ENCODE measurements around the gene CYP3A5. TPM values are rescaled to one million over a fixed set of nuclear protein-coding genes. Genes with fewer than 3 reads are reported as not detected.

CYP3A5 gene
- total and polyA plus RNA-seq, 2 of the 8 experiments (the other 6 are each of a cell fraction or from before 2014, with no cell fraction given) = 0.06 TPM; not detected in 1

DNA sequence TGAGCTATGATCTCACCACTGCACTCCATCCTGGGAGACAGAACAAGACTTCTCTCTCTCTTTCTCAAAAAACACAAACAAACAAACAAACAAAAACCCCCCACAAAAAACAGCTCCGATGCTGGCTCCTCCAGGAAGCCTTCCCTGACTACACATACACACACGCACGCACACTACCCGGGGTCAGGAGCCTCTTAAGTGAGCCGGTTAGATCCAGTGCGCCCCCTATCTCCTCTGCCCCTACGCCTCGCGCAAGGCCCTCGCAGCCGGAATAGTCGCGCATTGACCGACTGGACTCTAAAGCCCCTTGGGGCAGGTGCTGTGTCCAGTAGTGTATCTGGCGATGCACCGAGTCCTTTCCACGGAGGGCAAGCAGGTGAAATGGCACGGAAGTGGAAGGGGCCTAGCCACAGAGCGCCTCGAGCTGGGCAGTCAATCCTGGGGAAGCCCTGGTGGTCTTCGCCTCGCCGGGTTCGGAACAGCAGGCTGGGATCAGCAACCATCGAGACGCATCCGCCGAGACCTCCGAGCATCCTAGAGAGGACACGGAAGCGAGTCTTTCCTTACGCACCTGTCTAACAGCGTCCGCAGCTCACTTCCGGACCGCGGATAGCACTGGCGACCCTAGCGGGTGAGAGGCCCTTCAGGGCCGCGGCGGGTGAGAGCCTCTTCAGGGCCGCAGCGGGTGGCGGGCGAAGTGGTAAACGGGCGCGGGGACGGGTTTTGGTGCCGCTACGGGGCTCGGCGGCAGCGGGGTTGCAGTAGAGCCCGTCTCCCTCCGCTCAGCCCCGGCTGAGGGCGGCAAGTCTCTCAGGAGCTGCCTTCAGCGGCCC, 63.2 kb downstream of the CYP3A5 start, which contains the start of gene ZSCAN25 (continued):
- TF ChIP-seq, protein P1, sequence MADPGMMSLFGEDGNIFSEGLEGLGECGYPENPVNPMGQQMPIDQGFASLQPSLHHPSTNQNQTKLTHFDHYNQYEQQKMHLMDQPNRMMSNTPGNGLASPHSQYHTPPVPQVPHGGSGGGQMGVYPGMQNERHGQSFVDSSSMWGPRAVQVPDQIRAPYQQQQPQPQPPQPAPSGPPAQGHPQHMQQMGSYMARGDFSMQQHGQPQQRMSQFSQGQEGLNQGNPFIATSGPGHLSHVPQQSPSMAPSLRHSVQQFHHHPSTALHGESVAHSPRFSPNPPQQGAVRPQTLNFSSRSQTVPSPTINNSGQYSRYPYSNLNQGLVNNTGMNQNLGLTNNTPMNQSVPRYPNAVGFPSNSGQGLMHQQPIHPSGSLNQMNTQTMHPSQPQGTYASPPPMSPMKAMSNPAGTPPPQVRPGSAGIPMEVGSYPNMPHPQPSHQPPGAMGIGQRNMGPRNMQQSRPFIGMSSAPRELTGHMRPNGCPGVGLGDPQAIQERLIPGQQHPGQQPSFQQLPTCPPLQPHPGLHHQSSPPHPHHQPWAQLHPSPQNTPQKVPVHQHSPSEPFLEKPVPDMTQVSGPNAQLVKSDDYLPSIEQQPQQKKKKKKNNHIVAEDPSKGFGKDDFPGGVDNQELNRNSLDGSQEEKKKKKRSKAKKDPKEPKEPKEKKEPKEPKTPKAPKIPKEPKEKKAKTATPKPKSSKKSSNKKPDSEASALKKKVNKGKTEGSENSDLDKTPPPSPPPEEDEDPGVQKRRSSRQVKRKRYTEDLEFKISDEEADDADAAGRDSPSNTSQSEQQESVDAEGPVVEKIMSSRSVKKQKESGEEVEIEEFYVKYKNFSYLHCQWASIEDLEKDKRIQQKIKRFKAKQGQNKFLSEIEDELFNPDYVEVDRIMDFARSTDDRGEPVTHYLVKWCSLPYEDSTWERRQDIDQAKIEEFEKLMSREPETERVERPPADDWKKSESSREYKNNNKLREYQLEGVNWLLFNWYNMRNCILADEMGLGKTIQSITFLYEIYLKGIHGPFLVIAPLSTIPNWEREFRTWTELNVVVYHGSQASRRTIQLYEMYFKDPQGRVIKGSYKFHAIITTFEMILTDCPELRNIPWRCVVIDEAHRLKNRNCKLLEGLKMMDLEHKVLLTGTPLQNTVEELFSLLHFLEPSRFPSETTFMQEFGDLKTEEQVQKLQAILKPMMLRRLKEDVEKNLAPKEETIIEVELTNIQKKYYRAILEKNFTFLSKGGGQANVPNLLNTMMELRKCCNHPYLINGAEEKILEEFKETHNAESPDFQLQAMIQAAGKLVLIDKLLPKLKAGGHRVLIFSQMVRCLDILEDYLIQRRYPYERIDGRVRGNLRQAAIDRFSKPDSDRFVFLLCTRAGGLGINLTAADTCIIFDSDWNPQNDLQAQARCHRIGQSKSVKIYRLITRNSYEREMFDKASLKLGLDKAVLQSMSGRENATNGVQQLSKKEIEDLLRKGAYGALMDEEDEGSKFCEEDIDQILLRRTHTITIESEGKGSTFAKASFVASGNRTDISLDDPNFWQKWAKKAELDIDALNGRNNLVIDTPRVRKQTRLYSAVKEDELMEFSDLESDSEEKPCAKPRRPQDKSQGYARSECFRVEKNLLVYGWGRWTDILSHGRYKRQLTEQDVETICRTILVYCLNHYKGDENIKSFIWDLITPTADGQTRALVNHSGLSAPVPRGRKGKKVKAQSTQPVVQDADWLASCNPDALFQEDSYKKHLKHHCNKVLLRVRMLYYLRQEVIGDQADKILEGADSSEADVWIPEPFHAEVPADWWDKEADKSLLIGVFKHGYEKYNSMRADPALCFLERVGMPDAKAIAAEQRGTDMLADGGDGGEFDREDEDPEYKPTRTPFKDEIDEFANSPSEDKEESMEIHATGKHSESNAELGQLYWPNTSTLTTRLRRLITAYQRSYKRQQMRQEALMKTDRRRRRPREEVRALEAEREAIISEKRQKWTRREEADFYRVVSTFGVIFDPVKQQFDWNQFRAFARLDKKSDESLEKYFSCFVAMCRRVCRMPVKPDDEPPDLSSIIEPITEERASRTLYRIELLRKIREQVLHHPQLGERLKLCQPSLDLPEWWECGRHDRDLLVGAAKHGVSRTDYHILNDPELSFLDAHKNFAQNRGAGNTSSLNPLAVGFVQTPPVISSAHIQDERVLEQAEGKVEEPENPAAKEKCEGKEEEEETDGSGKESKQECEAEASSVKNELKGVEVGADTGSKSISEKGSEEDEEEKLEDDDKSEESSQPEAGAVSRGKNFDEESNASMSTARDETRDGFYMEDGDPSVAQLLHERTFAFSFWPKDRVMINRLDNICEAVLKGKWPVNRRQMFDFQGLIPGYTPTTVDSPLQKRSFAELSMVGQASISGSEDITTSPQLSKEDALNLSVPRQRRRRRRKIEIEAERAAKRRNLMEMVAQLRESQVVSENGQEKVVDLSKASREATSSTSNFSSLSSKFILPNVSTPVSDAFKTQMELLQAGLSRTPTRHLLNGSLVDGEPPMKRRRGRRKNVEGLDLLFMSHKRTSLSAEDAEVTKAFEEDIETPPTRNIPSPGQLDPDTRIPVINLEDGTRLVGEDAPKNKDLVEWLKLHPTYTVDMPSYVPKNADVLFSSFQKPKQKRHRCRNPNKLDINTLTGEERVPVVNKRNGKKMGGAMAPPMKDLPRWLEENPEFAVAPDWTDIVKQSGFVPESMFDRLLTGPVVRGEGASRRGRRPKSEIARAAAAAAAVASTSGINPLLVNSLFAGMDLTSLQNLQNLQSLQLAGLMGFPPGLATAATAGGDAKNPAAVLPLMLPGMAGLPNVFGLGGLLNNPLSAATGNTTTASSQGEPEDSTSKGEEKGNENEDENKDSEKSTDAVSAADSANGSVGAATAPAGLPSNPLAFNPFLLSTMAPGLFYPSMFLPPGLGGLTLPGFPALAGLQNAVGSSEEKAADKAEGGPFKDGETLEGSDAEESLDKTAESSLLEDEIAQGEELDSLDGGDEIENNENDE (IDR thresholded peaks at IDR 0.05; ENCODE audit: insufficient replicate concordance, low read length) = no peak
- TF ChIP-seq SIX5 (IDR thresholded peaks at IDR 0.05; ENCODE audit: low read depth, low read length) = peak; percentile 10; the same call in 1 of the 2 replicates
- no peak for TF ChIP-seq HDAC6 (IDR thresholded peaks at IDR 0.05; ENCODE audit: low read depth, low read length)
- no peak for TF ChIP-seq HDAC2 (IDR thresholded peaks at IDR 0.05; ENCODE audit: borderline replicate concordance in 1 of 2, low read depth in 2 of 2, low read length in 2 of 2)
- peak; percentile 82; the same call in 1 of the 2 replicates for TF ChIP-seq RBBP5 (IDR thresholded peaks at IDR 0.05; ENCODE audit: borderline replicate concordance, low read depth, low read length)
- TF ChIP-seq KDM1A (IDR thresholded peaks at IDR 0.05; ENCODE audit: borderline replicate concordance, low read length) = 0 out of 2 replicates have a peak, but pooled peaks have one; percentile 47
- TF ChIP-seq SP1 (IDR thresholded peaks at IDR 0.05; ENCODE audit: low read depth, low read length) = peak; percentile 57; the same call in 1 of the 2 replicates

Measured in H1 (cell line).